Choroid plexus epithelial cell (primary cell): ENCODE measurements around the gene FER.
"Not testable (repeated sequence)": the region's sequence is repeated elsewhere in the genome, so short reads cannot be mapped to it uniquely, and the experiment has no call there.

Source experiments
- DNase-seq: peaks from one replicate; pipeline ENCODE4 v3.0.0-alpha.2; 2010; ENCODE audit warnings: low read depth
- H3K4me3 ChIP-seq: 2 replicates; pipeline ENCODE4 v1.5.1; 2011; ENCODE audit warnings: low read depth, mild to moderate bottlenecking, control low read depth, low read length, moderate library complexity
- TF ChIP-seq, protein P1 (sequence below): conservative IDR thresholded peaks from 2 replicates; pipeline ENCODE4 v1.5.1; 2011; ENCODE audit warnings: low read depth, mild to moderate bottlenecking, control low read depth, inconsistent platforms, low read length, moderate library complexity

Gene FER

DNA sequence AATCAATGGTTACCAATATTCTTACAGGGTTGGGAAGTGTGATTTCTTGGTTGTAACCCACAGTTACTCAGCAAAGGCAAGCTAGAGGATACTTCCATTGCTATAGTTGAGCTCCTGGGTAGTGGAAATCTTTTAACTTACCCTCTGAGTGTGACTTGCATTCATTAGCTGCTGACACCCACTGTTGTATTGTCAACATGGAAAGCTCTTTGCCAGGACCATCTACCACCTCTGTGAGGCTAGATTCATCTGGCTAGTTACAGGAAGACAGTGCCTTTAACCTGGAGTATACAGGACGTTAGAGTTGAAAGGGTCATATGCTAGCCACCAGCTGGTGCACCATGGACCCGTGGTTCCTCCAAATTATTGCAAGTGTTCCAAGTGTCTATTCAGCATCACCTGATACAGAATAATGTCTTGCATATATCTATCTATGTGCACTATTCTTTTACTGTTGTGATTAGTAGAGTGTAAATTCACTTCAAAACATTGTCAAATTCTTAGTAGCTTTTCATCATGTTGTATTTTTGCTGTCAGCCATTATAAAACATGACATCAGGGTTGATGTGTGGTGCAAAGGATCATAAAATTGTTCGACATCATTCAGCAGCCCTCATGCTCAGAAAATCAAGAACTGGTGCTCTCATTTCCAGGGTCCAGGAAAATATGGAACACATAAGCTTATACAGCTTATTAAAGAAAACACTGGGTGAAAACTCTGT, 423.1 kb downstream of the FER start:
- no peak overlapping the region for H3K4me3 ChIP-seq
- TF ChIP-seq, protein P1, sequence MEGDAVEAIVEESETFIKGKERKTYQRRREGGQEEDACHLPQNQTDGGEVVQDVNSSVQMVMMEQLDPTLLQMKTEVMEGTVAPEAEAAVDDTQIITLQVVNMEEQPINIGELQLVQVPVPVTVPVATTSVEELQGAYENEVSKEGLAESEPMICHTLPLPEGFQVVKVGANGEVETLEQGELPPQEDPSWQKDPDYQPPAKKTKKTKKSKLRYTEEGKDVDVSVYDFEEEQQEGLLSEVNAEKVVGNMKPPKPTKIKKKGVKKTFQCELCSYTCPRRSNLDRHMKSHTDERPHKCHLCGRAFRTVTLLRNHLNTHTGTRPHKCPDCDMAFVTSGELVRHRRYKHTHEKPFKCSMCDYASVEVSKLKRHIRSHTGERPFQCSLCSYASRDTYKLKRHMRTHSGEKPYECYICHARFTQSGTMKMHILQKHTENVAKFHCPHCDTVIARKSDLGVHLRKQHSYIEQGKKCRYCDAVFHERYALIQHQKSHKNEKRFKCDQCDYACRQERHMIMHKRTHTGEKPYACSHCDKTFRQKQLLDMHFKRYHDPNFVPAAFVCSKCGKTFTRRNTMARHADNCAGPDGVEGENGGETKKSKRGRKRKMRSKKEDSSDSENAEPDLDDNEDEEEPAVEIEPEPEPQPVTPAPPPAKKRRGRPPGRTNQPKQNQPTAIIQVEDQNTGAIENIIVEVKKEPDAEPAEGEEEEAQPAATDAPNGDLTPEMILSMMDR: no peak
- no peak for DNase-seq

DNA sequence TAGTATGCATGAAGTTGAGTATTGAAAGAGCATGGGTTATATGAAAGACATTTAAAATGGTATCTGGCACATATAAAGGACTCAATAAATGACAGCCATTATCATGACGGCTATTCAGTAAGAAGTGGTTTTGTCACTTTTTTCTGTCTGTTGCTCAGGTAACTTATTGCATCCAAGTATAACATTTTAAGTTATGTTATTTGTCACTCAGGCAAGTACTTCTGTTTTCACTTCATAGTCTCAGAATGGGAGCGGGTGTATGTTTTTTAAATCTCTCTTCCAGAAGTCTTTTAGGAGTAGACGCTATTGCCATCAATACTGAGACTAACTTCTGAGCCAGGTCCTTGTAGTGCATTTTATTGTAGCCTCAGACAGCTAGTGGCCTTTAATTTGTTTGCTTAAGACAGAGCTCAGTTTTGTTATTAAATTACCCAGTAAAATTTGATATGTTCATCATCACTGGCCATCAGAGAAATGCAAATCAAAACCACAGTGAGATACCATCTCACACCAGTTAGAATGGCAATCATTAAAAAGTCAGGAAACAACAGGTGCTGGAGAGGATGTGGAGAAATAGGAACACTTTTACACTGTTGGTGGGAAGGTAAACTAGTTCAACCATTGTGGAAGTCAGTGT, 423.9 kb downstream of the FER start:
- H3K4me3 ChIP-seq, DNase-seq: not testable (repeated sequence)

DNA sequence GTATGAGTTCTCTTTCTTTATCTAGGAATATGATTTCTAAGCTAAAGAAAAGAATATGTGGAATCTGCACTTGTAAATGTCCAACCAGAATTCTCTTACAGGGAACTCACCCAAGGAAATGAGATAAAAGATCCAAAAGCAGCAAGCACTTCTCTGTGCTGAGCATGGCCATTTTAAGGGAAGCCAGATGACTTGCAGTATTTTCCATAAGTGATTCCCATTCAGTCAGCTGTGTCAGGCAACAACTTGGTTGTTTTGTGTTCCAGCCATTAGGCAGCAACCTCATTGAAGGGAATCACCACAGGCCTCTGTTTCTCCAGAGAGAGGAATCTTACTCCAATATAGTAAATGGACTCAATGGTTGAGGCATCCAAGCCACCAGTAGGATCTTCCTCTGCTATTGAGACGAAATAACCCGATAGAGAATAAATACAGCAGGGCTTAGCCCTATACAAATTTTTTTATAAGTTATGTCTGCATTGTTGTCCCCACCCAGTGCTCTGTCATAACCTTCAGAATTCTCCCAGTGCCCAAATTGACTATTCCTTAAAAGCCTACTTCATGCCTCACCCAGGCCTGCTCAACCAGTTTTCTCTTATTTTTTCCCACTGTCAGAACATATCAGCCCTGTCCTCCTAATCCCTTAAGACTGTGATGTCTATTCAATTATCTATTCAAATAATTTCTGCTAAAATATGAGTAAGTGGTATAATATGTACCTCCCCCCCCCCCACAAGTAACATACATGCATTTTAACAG, 425.5 kb downstream of the FER start:
- no peak for DNase-seq
- H3K4me3 ChIP-seq: no peak overlapping the region
- TF ChIP-seq, protein P1: no peak

DNA sequence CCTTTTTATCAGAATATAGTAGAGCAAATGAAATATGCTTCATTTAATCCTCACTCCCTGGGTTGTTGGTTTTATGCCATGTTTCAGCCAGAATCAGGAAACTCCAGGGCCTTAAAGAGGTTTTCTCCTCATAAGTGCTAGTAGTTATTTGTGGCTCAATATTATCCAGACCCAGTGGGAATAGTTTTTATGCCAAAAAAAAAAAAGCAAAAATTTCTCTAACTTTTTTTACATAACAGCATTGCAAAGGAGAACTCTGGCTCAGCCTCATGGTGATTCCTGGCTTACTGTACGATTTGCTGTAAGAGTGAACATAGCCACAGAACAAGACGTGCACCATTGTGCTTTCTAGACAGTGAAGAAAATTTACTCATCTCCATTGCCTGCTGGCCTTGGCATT, 429.5 kb downstream of the FER start:
- DNase-seq: no peak
- H3K4me3 ChIP-seq: no peak overlapping the region
- TF ChIP-seq, protein P1: no peak

DNA sequence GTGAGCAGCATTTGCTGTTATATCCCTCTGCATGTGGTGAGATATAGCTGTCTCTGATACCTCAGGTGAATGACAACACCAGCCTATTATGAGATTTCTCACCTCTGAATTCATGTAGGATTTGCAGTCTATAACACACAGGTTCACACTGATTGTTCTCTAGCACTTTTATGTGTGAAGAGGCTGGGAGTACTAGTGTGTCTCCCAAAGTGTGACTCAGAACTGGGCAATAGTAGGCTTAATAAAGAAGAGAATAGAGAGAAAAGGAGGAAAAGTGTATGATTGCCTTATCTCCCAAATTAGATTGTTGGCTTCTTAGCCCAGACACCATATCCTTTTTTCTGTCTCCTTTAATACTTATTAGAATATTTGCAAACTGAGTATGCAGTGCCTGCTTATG, 430.1 kb downstream of the FER start:
- no peak for DNase-seq
- H3K4me3 ChIP-seq: no peak overlapping the region
- TF ChIP-seq, protein P1: no peak

DNA sequence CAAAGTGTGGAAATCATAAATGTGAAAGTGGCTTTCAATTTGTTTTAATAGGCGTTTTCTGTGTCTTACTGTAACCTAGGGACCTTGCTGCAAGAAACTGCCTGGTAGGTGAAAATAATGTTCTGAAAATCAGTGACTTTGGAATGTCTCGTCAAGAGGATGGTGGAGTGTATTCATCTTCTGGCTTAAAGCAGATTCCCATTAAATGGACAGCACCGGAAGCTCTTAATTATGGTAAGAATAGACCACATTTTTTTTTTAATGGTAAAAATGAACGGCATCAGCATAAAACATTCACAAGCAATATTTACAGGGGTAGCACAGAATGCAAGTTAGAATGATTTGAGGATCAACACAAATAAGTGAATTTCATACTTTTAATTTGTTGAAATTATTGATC, 433.0 kb downstream of the FER start:
- TF ChIP-seq, protein P1: no peak
- DNase-seq: no peak
- no peak overlapping the region for H3K4me3 ChIP-seq

DNA sequence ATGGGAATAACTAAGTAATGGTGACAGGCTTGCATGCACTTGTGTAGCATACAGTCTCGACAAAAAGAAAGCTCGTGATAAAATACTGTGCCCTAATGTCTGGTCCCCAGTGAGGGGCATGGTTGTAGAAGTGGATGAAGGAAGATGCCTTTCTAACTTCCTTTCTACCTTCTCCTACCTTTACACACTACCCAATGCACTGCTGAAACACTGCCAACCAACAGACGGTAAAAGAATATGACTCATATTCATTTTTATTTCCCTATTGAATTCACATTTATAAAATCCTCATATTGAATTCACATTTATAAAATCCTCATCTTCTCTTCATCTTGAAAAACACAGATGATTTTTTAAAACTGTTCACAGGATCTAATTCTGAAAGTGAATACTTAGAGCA, 439.1 kb downstream of the FER start:
- DNase-seq: no peak
- H3K4me3 ChIP-seq: no peak overlapping the region
- TF ChIP-seq, protein P1: no peak
